CD4-positive, CD25-positive, alpha-beta regulatory T cell (primary cell): Measurements from ENCODE around the gene RYR3. TPM values are rescaled to one million over a fixed set of nuclear protein-coding genes. Genes with fewer than 3 reads are reported as not detected.

ENCODE experiments used
- ATAC-seq, 2 donors: fragments of 150-1000 bp; cut with Tn5 transposase; one replicate each; pipeline ENCODE4 v1.10.0; 2021; ENCODE audit warnings: low read depth in 2 of 2, moderate number of reproducible peaks in 2 of 2, moderate library complexity in 1 of 2
- DNase-seq, 3 donors: peaks; one replicate each; pipeline versions ENCODE4 v3.0.0 to v3.0.0-alpha.2; 2012 to 2022; ENCODE audit warnings: mixed read lengths in 1 of 3
- H3K27ac ChIP-seq: one replicate; pipeline ENCODE4 v1.7.0; 2013; ENCODE audit warnings: mild to moderate bottlenecking, low read length; ENCODE audit not compliant: insufficient read depth, poor library complexity, severe bottlenecking
- H3K27me3 ChIP-seq: one replicate; pipeline ENCODE4 v1.7.0; 2013; ENCODE audit warnings: low read length; ENCODE audit not compliant: control insufficient read depth, insufficient read depth
- H3K36me3 ChIP-seq: one replicate; pipeline ENCODE4 v1.7.0; 2013; ENCODE audit warnings: mild to moderate bottlenecking, low read length, moderate library complexity; ENCODE audit not compliant: control insufficient read depth, insufficient read depth
- H3K4me1 ChIP-seq: 2 replicates; pipeline ENCODE4 v1.7.0; 2013; ENCODE audit warnings: mild to moderate bottlenecking, low read length; ENCODE audit not compliant: insufficient read depth, control insufficient read depth, poor library complexity, severe bottlenecking
- H3K4me3 ChIP-seq: one replicate; pipeline ENCODE4 v1.7.0; 2013; ENCODE audit warnings: low read depth, mild to moderate bottlenecking, low read length, moderate library complexity
- H3K9me3 ChIP-seq, 2 experiments: 1 replicate in 1 of 2; 2 replicates in 1 of 2; pipeline ENCODE4 v1.7.0; 2013; ENCODE audit warnings: low read length in 2 of 2, mild to moderate bottlenecking in 1 of 2, moderate library complexity in 1 of 2; ENCODE audit not compliant: control insufficient read depth in 2 of 2
- H3K27ac Mint-ChIP-seq, 3 donors: one replicate each; pipeline ENCODE4 v1.8.0; 2020 to 2022; ENCODE audit warnings: mild to moderate bottlenecking in 3 of 3, mixed read lengths in 3 of 3, moderate library complexity in 2 of 3
- H3K27me3 Mint-ChIP-seq: one replicate; pipeline ENCODE4 v1.8.0; 2022; ENCODE audit warnings: mild to moderate bottlenecking, mixed read lengths
- H3K36me3 Mint-ChIP-seq: one replicate; pipeline ENCODE4 v1.8.0; 2020; ENCODE audit warnings: mixed read lengths
- H3K4me1 Mint-ChIP-seq, 4 donors: one replicate each; pipeline ENCODE4 v1.8.0; 2020 to 2022; ENCODE audit warnings: mixed read lengths in 4 of 4, mild to moderate bottlenecking in 1 of 4
- H3K4me3 Mint-ChIP-seq, 4 donors: one replicate each; pipeline ENCODE4 v1.8.0; 2020 to 2022; ENCODE audit warnings: mild to moderate bottlenecking in 4 of 4, mixed read lengths in 4 of 4, moderate library complexity in 3 of 4
- H3K9me3 Mint-ChIP-seq, 7 donors: one replicate each; pipeline ENCODE4 v1.8.0; 2020 to 2022; ENCODE audit warnings: mixed read lengths in 7 of 7, mild to moderate bottlenecking in 3 of 7, moderate library complexity in 2 of 7
- polyA plus RNA-seq, 4 donors: library from polyadenylated mRNA; unstranded; fragments of 300-500 nt; fragmentation: Illumina TruSeq; gene quantifications; one replicate each; pipeline ENCODE4 v1.2.3, GENCODE V29; 2021
- total RNA-seq: library from RNA; stranded (reverse); gene quantifications from one replicate; pipeline ENCODE4 v1.2.3, GENCODE V29; 2022

Gene RYR3
- total and polyA plus RNA-seq, 5 donors from 2014 or later: 0.05 to 0.19 (median 0.09) TPM; not detected in 1

GRCh38 chr15:33324609-33325008 is 13.8 kb downstream of the RYR3 start:
- Histone ChIP-seq H3K4me3 (no peak overlapping the region), H3K4me1 (no peaks in the 10 kb centered on the region), H3K27me3 (no peaks in the 10 kb centered on the region), H3K36me3 (no peaks in the 10 kb centered on the region), H3K9me3 (no peaks in the 10 kb centered on the region), H3K27ac (no peak overlapping the region)
- H3K4me1 Mint-ChIP-seq: no peaks in the 10 kb centered on the region
- DNase-seq (no peak), ATAC-seq (no peak)
- H3K27ac Mint-ChIP-seq: no peak overlapping the region
- no peak overlapping the region for H3K4me3 Mint-ChIP-seq
- no peaks in the 10 kb centered on the region for H3K36me3 Mint-ChIP-seq
- peaks cover 0 to 3% (median 0%) of the 10 kb centered on the region in 7 donors for H3K9me3 Mint-ChIP-seq
- H3K27me3 Mint-ChIP-seq: peaks cover 6% of the 10 kb centered on the region

GRCh38 chr15:33326908-33327307 is 16.1 kb downstream of the RYR3 start:
- H3K36me3 ChIP-seq: no peaks in the 10 kb centered on the region
- Mint-ChIP-seq H3K9me3 (peaks cover 0 to 3% (median 0%) of the 10 kb centered on the region in 7 donors), H3K4me3 (no peak overlapping the region), H3K27ac (no peak overlapping the region), H3K4me1 (no peaks in the 10 kb centered on the region), H3K36me3 (no peaks in the 10 kb centered on the region), H3K27me3 (peaks cover 6% of the 10 kb centered on the region)
- no peaks in the 10 kb centered on the region for H3K4me1 ChIP-seq
- H3K9me3 ChIP-seq: no peaks in the 10 kb centered on the region
- H3K27ac ChIP-seq: no peak overlapping the region
- DNase-seq (no peak), ATAC-seq (no peak)
- H3K4me3 ChIP-seq: no peak overlapping the region
- H3K27me3 ChIP-seq: peaks cover 3% of the 10 kb centered on the region

- Mint-ChIP-seq H3K27ac (no peak overlapping the region), H3K4me1 (no peaks in the 10 kb centered on the region), H3K9me3 (peaks cover 0 to 3% (median 0%) of the 10 kb centered on the region in 7 donors), H3K4me3 (no peak overlapping the region), H3K27me3 (peaks cover 6% of the 10 kb centered on the region), H3K36me3 (no peaks in the 10 kb centered on the region)
- no peak for ATAC-seq
- no peaks in the 10 kb centered on the region for H3K9me3 ChIP-seq
- H3K36me3 ChIP-seq: no peaks in the 10 kb centered on the region
- no peak overlapping the region for H3K27ac ChIP-seq
- H3K4me3 ChIP-seq: no peak overlapping the region
- H3K27me3 ChIP-seq: peaks cover 3% of the 10 kb centered on the region
- no peak for DNase-seq
- H3K4me1 ChIP-seq: no peaks in the 10 kb centered on the region
Measured at GRCh38 chr15:33328106-33328505, 17.3 kb downstream of the RYR3 start.

GRCh38 chr15:33329457-33329856 is 18.7 kb downstream of the RYR3 start:
- DNase-seq: no peak
- H3K4me1 Mint-ChIP-seq: no peaks in the 10 kb centered on the region
- Histone ChIP-seq H3K9me3 (no peaks in the 10 kb centered on the region), H3K4me1 (no peaks in the 10 kb centered on the region), H3K27ac (no peak overlapping the region), H3K36me3 (no peaks in the 10 kb centered on the region), H3K27me3 (peaks cover 3% of the 10 kb centered on the region), H3K4me3 (no peak overlapping the region)
- H3K27ac Mint-ChIP-seq: no peak overlapping the region
- no peaks in the 10 kb centered on the region for H3K36me3 Mint-ChIP-seq
- H3K9me3 Mint-ChIP-seq: peaks cover 0 to 3% (median 0%) of the 10 kb centered on the region in 7 donors
- no peak for ATAC-seq
- H3K27me3 Mint-ChIP-seq: peaks cover 12% of the 10 kb centered on the region
- no peak overlapping the region for H3K4me3 Mint-ChIP-seq

- Mint-ChIP-seq H3K27me3 (peaks cover 12% of the 10 kb centered on the region), H3K4me3 (no peak overlapping the region)
Measured at GRCh38 chr15:33330931-33331330, 20.2 kb downstream of the RYR3 start.

GRCh38 chr15:33341953-33342352 is 31.2 kb downstream of the RYR3 start:
- Mint-ChIP-seq H3K27me3 (no peaks in the 10 kb centered on the region), H3K4me3 (no peak overlapping the region), H3K36me3 (no peaks in the 10 kb centered on the region), H3K27ac (no peak overlapping the region), H3K9me3 (peaks cover 0 to 6% (median 0%) of the 10 kb centered on the region in 7 donors), H3K4me1 (no peaks in the 10 kb centered on the region)
- DNase-seq (no peak), ATAC-seq (no peak)
- no peaks in the 10 kb centered on the region for H3K27me3 ChIP-seq
- H3K4me3 ChIP-seq: no peak overlapping the region
- H3K4me1 ChIP-seq: no peaks in the 10 kb centered on the region
- no peak overlapping the region for H3K27ac ChIP-seq
- H3K36me3 ChIP-seq: no peaks in the 10 kb centered on the region
- no peaks in the 10 kb centered on the region for H3K9me3 ChIP-seq

More at GRCh38 chr15:33330931-33331330, 20.2 kb downstream of the RYR3 start:
- Histone ChIP-seq H3K9me3 (no peaks in the 10 kb centered on the region), H3K4me3 (no peak overlapping the region), H3K27me3 (peaks cover 3% of the 10 kb centered on the region), H3K27ac (no peak overlapping the region), H3K36me3 (no peaks in the 10 kb centered on the region), H3K4me1 (no peaks in the 10 kb centered on the region)
- Mint-ChIP-seq H3K9me3 (peaks cover 0 to 3% (median 0%) of the 10 kb centered on the region in 7 donors), H3K36me3 (no peaks in the 10 kb centered on the region), H3K27ac (no peak overlapping the region), H3K4me1 (no peaks in the 10 kb centered on the region)
- DNase-seq (no peak), ATAC-seq (no peak)

- Histone ChIP-seq H3K4me3 (no peak overlapping the region), H3K9me3 (no peaks in the 10 kb centered on the region), H3K27ac (no peak overlapping the region), H3K27me3 (no peaks in the 10 kb centered on the region), H3K36me3 (no peaks in the 10 kb centered on the region), H3K4me1 (no peaks in the 10 kb centered on the region)
- H3K27ac Mint-ChIP-seq: no peak overlapping the region
- peaks cover 0 to 6% (median 2%) of the 10 kb centered on the region in 7 donors for H3K9me3 Mint-ChIP-seq
- H3K4me1 Mint-ChIP-seq: no peaks in the 10 kb centered on the region
- H3K36me3 Mint-ChIP-seq: no peaks in the 10 kb centered on the region
- ATAC-seq: no peak
- H3K27me3 Mint-ChIP-seq: no peaks in the 10 kb centered on the region
- no peak overlapping the region for H3K4me3 Mint-ChIP-seq
- no peak for DNase-seq
Measured at GRCh38 chr15:33343275-33343674, 32.5 kb downstream of the RYR3 start.

- no peak for ATAC-seq
Measured at GRCh38 chr15:33344111-33344510, 33.3 kb downstream of the RYR3 start.

More at GRCh38 chr15:33344111-33344510, 33.3 kb downstream of the RYR3 start:
- Histone ChIP-seq H3K4me3 (no peak overlapping the region), H3K4me1 (no peaks in the 10 kb centered on the region), H3K9me3 (peaks cover 0 to 3% of the 10 kb centered on the region in 2 experiments), H3K36me3 (no peaks in the 10 kb centered on the region), H3K27ac (no peak overlapping the region), H3K27me3 (no peaks in the 10 kb centered on the region)
- Mint-ChIP-seq H3K9me3 (peaks cover 0 to 3% (median 2%) of the 10 kb centered on the region in 7 donors), H3K4me1 (no peaks in the 10 kb centered on the region), H3K36me3 (no peaks in the 10 kb centered on the region), H3K27ac (no peak overlapping the region), H3K27me3 (no peaks in the 10 kb centered on the region), H3K4me3 (no peak overlapping the region)
- no peak for DNase-seq
